ENCODE data around the gene AMELX. TPM values are rescaled to one million over a fixed set of nuclear protein-coding genes. Genes with fewer than 3 reads are reported as not detected.

The AMELX gene
- total and polyA plus RNA-seq, 10 donors: not detected

DNA sequence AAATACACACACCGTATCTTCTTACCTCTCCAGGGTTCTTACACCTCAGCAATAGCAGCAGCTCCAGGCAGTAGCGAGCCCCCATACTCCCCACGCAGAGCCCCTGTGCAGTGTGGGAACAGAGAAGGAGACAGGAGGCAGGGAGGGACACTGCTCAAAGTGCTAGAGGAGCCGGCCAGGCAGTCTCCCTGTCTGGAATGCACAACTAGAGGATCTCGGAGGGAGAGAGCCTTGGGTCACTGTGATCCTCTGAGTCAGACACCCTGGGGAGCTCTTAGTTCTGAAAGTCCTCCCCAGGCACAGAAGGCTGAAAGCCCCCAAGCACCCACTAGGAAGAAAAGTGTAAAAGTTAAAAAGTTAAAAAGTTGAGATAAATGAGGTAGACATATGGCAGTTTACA is 16.0 kb downstream of the AMELX start:
- 70 to 93% (median 84%) methylated on average over 5 of the region's 5 CpGs for WGBS, 5 donors
- no peaks in the 10 kb centered on the region for H3K36me3 ChIP-seq
- intact Hi-C loops (cut with DNase I; ENCODE audit: low total_unique reads): no loop called here
- H3K27me3 ChIP-seq (replicated peaks in 1 of 7): no peaks in the 10 kb centered on the region
- no peak for DNase-seq
- no peak overlapping the region for H3K4me3 ChIP-seq
- no peaks in the 10 kb centered on the region for H3K9me3 ChIP-seq
- no peak for TF ChIP-seq POLR2A (IDR thresholded peaks at IDR 0.05)
- TF ChIP-seq, protein P1, sequence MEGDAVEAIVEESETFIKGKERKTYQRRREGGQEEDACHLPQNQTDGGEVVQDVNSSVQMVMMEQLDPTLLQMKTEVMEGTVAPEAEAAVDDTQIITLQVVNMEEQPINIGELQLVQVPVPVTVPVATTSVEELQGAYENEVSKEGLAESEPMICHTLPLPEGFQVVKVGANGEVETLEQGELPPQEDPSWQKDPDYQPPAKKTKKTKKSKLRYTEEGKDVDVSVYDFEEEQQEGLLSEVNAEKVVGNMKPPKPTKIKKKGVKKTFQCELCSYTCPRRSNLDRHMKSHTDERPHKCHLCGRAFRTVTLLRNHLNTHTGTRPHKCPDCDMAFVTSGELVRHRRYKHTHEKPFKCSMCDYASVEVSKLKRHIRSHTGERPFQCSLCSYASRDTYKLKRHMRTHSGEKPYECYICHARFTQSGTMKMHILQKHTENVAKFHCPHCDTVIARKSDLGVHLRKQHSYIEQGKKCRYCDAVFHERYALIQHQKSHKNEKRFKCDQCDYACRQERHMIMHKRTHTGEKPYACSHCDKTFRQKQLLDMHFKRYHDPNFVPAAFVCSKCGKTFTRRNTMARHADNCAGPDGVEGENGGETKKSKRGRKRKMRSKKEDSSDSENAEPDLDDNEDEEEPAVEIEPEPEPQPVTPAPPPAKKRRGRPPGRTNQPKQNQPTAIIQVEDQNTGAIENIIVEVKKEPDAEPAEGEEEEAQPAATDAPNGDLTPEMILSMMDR (IDR thresholded peaks at IDR 0.05 in 8 of 11, conservative IDR thresholded peaks at IDR 0.05 in 3 of 11): no peak
- no peak overlapping the region for H3K27ac ChIP-seq
- no peaks in the 10 kb centered on the region for H3K4me1 ChIP-seq

DNA sequence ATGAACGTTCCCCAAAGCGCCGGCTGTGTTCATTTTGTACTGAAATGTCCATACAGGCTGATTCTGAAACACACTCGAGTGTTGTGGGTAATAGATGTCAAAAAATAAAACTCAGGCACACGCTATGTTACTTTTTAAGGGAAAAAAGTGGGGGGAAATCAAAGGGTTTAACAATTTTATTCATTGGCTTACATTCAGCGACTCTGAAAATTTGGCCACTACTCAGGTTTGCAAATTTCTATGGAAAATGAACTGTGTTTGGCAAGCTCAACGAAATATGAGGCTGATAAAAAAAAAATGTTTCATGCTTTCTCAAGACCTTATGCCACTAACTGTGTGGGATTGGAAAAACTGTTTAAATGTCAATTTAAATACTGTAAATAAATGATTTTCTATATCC is 18.5 kb downstream of the AMELX start:
- Histone ChIP-seq H3K27me3 (replicated peaks in 1 of 7) (no peaks in the 10 kb centered on the region), H3K4me3 (no peak overlapping the region), H3K36me3 (no peaks in the 10 kb centered on the region), H3K9me3 (no peaks in the 10 kb centered on the region), H3K27ac (no peak overlapping the region), H3K4me1 (no peaks in the 10 kb centered on the region)
- no peak for DNase-seq
- no peak for TF ChIP-seq POLR2A (IDR thresholded peaks at IDR 0.05)
- TF ChIP-seq POLR2AphosphoS5 (IDR thresholded peaks at IDR 0.05): no peak
- TF ChIP-seq, protein P1 (IDR thresholded peaks at IDR 0.05 in 8 of 11, conservative IDR thresholded peaks at IDR 0.05 in 3 of 11): no peak
- WGBS, 5 donors: 61 to 80% (median 76%) methylated on average over 7 of the region's 7 CpGs
- intact Hi-C loops (cut with DNase I; ENCODE audit: low total_unique reads): no loop called here

DNA sequence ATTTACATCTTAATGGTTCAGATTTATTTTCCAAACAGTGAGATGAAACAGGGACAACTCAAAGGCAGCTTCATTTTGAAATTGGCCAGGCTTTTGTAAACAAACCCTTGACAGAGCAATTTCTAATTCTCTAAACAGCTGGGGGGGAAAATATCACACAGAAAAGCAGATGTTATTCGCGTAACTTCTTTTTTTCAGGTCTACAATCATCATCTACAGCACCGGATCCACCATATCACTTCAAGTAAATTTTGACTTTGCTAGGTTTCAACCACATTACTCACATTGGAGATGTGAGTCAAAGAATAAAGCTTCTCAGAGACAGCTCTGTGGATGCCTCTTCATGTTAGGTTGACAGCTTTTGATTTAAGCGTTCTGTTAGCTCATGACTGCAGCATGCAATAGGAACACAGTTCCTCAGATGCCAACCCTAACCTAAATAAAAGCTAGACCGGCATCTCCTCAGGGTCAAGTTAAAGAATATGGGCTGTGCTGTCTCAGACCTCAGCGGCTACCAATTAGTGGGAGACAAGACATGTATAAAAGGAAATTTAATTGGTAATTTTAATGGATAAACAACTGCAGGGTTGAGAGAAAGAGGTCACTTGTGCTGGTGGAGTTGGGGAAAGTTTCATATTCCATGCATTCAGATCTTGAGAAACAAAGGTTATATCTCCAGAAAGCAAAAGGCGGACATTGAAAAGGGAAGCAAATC is 26.8 kb downstream of the AMELX start:
- no peaks in the 10 kb centered on the region for H3K36me3 ChIP-seq
- no peaks in the 10 kb centered on the region for H3K4me1 ChIP-seq
- H3K9me3 ChIP-seq: peaks cover 0 to 16% (median 7%) of the 10 kb centered on the region in 8 donors
- no peak overlapping the region for H3K27ac ChIP-seq
- intact Hi-C loops (cut with DNase I; ENCODE audit: low total_unique reads): no loop called here
- H3K27me3 ChIP-seq (replicated peaks in 1 of 7): no peaks in the 10 kb centered on the region
- WGBS, 5 donors: 76 to 86% (median 80%) methylated on average over 7 of the region's 7 CpGs
- no peak for TF ChIP-seq POLR2A (IDR thresholded peaks at IDR 0.05)
- no peak for TF ChIP-seq POLR2AphosphoS5 (IDR thresholded peaks at IDR 0.05)
- TF ChIP-seq, protein P1 (IDR thresholded peaks at IDR 0.05 in 8 of 11, conservative IDR thresholded peaks at IDR 0.05 in 3 of 11): no peak
- H3K4me3 ChIP-seq: no peak overlapping the region
- DNase-seq: no peak

DNA sequence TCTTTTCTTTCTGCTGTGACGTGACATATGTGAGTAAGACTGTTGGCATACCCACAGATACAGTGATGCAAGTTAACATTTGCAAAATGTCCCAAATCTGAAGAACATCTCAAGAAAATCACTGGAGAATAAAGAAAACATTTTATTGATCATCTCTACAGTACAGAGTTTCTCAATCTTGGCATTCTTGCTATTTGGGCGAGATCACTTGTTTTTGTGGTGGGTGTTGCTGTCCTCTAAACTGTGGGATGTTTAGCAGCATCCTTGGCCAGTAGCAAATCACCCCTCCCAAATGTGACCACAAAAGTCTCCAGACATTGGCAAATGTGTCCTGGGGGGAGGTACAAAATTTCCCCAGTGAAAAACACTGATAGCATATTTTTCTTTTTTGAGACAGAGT is 28.8 kb downstream of the AMELX start:
- Histone ChIP-seq H3K4me3 (no peak overlapping the region), H3K36me3 (no peaks in the 10 kb centered on the region), H3K4me1 (no peaks in the 10 kb centered on the region), H3K27me3 (replicated peaks in 1 of 7) (no peaks in the 10 kb centered on the region), H3K27ac (no peak overlapping the region), H3K9me3 (peaks cover 0 to 16% (median 7%) of the 10 kb centered on the region in 8 donors)
- TF ChIP-seq, protein P1 (IDR thresholded peaks at IDR 0.05 in 8 of 11, conservative IDR thresholded peaks at IDR 0.05 in 3 of 11): no peak
- TF ChIP-seq POLR2AphosphoS5 (IDR thresholded peaks at IDR 0.05) (no peak), POLR2A (IDR thresholded peaks at IDR 0.05) (no peak)
- WGBS, 5 donors: 81 to 100% (median 89%) methylated on average over 2 of the region's 2 CpGs
- no peak for DNase-seq
- intact Hi-C loops (cut with DNase I; ENCODE audit: low total_unique reads): no loop called here

All from spleen (tissue), 11 donors.